Amygdala (tissue), 56 donors: Measurements from ENCODE around the gene GPR137C.
A peak's percentile ranks its signal among the peaks of the same experiment; 100 is the strongest.
"Not testable (repeated sequence)": the region's sequence is repeated elsewhere in the genome, so short reads cannot be mapped to it uniquely, and the experiment has no call there.

Source experiments
- DNase-seq, 56 donors: peaks; one replicate each; lab custom pipeline; 2025; lab: John Stamatoyannopoulos, UW

GPR137C gene

GRCh38 chr14:52558688-52559087 is 6.1 kb downstream of the GPR137C start:
- no peak for DNase-seq

GRCh38 chr14:52563120-52563519 is 10.5 kb downstream of the GPR137C start:
- no peak for DNase-seq

- not testable (repeated sequence) for DNase-seq
Measured at GRCh38 chr14:52568454-52568853, 15.8 kb downstream of the GPR137C start.

GRCh38 chr14:52575858-52576257 is 23.2 kb downstream of the GPR137C start:
- DNase-seq, result no peak

- no peak for DNase-seq
Measured at GRCh38 chr14:52583544-52583943, 30.9 kb downstream of the GPR137C start.

GRCh38 chr14:52589646-52590045 is 37.0 kb downstream of the GPR137C start:
- no peak for DNase-seq

GRCh38 chr14:52590318-52590717 is 37.7 kb downstream of the GPR137C start:
- no peak for DNase-seq

GRCh38 chr14:52596320-52596719 is 43.7 kb downstream of the GPR137C start:
- no peak for DNase-seq

GRCh38 chr14:52596861-52597260 is 44.2 kb downstream of the GPR137C start:
- no peak for DNase-seq

GRCh38 chr14:52598568-52598967 is 45.9 kb downstream of the GPR137C start:
- DNase-seq, result no peak

GRCh38 chr14:52599974-52600373 is 47.3 kb downstream of the GPR137C start:
- no peak for DNase-seq

- no peak for DNase-seq
Measured at GRCh38 chr14:52602131-52602530, 49.5 kb downstream of the GPR137C start.

GRCh38 chr14:52607061-52607460 is 54.4 kb downstream of the GPR137C start:
- DNase-seq, result no peak

GRCh38 chr14:52609445-52610044 is 56.9 kb downstream of the GPR137C start:
- no peak for DNase-seq

GRCh38 chr14:52610187-52610586 is 57.6 kb downstream of the GPR137C start:
- DNase-seq, result no peak

- DNase-seq, result no peak
Measured at GRCh38 chr14:52618602-52619001, 66.0 kb downstream of the GPR137C start.

GRCh38 chr14:52619687-52620086 is 67.1 kb downstream of the GPR137C start:
- DNase-seq, result no peak

- DNase-seq, result no peak
Measured at GRCh38 chr14:52640137-52640536, 87.5 kb downstream of the GPR137C start.

GRCh38 chr14:52641745-52642144 is 89.1 kb downstream of the GPR137C start:
- DNase-seq, result no peak

- peak in 1 of 56 donors; percentile 22 for DNase-seq
Measured at GRCh38 chr14:52649511-52649910, 96.9 kb downstream of the GPR137C start.

GRCh38 chr14:52650774-52651173 is 98.1 kb downstream of the GPR137C start:
- DNase-seq, result no peak

- no peak for DNase-seq
Measured at GRCh38 chr14:52656905-52657304, 104.3 kb downstream of the GPR137C start.

GRCh38 chr14:52660325-52660724 is 107.7 kb downstream of the GPR137C start:
- DNase-seq, result no peak
